Measurements from ENCODE around the gene USP9X. TPM values are rescaled to one million over a fixed set of nuclear protein-coding genes. Genes with fewer than 3 reads are reported as not detected.
"Not testable (repeated sequence)": the region's sequence is repeated elsewhere in the genome, so short reads cannot be mapped to it uniquely, and the experiment has no call there.

USP9X gene
- total RNA-seq, 1 experiment from 2014 or later, result 80.0 TPM

DNA sequence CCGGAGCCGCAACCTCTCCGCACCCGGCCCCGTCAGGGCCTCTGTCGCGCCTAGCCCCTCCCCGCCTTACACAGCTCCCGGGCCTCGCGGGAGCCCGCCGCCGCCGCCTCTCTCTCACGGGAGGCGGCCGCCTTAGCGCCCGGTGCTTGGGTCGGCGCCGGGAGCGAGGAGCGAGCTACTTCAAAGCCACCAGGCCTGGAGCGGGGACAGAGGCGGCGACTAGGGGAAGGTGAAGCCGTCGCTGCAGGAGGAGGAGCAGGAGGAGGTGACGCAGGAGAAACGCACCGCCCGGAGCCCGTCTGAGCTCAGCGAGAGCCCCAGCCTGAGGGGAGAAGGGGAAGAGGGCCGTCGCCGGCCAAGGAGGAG is 250 bp downstream of the USP9X start:
- DNase-seq (ENCODE audit: low read depth), result peak; percentile 30

DNA sequence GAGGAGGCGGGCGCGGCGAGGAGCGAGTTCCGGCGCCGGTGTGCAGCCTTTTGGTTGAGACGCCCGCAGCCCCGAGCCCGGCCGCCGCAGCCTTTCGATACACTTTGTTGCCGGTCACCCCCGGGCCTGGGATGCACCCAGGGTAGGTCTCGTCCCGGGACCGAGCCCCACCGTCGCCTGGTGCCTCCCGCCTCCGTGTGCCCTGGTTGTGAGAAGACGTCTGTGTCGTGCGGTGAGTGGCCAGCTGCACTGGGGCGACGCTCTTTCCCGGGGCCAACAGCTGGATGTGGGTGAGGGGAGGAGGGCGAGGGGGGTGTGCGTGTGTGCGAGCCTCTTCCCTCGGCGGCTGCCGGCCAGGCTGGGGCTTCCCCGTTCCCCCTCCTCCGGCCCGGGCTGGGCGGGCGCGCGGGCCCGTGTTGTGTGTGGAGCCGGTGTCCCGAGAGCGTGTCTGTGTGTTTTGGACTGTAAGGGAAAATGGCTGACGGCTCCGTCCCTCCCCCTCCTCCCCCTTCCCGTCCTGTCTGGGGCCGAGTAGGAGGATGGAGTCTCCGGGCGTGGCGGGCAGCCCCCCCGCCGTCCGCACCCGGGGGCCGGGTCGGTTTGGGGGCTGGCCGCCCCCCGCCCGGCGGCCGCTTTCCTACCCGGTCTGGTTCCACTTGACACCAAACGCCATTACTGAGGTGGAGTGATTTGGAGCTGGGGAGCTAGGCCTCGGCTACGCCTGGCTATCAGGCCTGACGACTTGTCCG is 807 bp downstream of the USP9X start:
- peak; percentile 55 for DNase-seq (ENCODE audit: low read depth)

DNA sequence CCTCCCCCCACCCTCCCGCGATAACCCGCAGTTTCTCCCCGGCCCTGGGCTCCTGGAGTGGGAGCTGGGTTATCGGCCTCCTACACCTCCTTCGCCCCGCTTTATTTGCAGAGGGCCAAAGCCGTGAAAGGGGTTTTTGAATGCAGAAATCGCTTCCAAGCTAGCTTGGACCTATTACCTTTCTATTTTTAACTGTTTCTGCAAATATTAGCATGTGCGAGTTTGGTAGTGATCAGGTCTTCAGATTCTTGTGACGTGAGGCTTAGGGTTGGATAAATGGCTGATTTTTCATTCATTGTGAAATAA is 1.3 kb downstream of the USP9X start:
- DNase-seq (ENCODE audit: low read depth), result no peak

DNA sequence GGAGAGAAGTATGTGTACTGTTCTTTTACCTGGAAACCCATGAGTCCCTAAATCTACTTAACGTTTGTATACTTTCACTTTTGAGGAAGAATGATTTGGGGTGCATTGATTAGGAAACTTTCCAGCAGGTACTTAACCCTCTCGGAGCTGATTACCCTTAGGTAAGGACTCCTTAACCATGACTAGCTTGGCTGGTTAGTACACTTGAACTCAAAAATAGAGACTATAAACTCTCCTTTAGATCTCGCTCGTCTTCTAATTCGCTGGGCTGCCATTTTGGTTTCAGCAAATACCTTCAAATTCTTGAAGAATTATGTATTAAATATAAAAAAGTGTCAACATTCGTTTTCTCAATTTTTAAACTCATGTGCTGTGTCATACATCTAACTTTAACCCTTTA is 2.0 kb downstream of the USP9X start:
- no peak for DNase-seq (ENCODE audit: low read depth)

- DNase-seq (ENCODE audit: low read depth), result no peak
These were observed 5.5 kb downstream of the USP9X start for GRCh38 chrX:41090568-41091238.

DNA sequence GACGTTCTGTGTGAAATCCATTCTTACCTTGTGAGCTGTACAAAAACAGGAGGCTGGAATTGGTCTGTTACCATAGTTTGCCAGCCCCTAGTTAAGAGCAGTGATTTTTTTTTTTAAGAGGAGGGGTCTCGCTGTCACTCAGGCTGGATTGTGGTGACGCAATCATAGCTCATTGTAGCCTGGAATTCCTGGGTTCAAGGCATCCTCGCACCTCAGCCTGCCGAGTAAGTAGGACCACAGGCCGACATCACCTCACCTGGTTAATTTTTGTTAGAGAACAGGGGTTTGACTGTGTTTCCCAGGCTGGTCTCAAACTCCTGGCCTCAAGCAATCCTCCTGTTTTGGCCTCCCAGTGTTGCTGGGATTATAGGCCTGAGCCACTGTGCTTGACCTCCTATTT is 7.5 kb downstream of the USP9X start:
- DNase-seq (ENCODE audit: low read depth), result no peak

DNA sequence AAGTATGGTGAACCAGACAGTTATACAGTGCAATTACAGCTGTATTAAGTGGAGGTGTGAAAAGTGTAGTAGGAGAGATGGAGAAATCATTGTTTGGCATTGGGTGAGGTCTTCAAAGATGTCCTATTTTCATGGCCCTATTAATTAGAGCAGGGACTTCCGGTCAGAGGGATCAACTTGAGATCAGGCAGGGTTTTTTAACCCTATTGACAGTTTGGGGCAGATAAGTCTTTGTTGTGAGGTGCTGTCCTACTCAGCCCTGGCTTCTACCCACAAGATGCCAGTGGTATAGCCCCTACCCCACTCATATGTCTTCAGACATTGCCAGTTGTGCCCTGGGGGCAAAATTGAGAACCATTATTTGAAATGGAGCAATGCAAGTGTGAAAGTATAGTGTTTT is 9.9 kb downstream of the USP9X start:
- DNase-seq (ENCODE audit: low read depth), result no peak

DNA sequence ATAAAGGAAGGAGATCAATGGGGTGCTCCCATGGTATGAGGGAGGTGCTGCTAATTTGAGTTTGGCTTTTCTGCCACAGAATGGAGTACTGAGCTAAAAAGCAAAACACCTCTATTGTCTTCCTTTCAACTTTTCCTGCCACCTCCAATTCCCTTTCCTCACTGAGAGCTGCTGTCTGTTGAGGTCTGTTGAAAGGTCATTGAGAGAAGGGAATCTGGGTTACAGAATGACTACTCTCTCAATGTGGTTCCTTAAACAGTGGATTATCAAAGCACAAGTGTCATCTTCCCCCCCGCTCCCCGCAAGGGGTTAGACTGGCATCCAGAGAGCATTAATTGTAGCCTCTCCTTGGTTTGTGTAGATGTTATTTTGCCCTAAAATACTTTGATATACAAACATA is 10.7 kb downstream of the USP9X start:
- no peak for DNase-seq (ENCODE audit: low read depth)

DNA sequence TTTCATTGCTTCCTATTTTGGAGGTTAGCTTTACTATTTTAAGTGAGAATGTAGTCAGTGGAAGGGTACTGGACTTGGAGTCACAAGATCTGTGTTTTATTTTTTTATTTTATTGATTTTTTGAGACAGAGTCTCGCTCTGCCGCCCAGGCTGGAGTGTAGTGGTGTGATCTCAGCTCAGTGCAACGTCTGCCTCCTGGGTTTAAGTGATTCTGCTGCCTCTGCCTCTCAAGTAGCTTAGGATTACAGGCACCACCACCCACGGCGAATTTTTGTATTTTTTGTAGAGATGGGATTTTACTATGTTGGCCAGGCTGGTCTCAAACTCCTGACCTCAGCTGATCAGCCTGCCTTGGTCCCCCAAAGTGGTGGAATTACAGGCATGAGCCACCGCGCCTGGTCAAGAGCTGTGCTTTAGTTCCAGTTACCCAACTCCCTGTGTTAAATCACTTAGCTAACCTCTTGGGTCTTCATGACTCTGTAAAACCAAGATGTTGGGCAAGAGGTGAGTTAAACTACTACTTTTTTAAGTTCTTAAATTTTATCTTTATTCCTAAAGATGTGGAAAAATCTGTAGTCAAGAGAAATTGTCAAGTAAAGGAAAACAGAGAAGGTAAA is 11.2 kb downstream of the USP9X start:
- no peak for DNase-seq (ENCODE audit: low read depth)

GRCh38 chrX:41097326-41097725 is 12.1 kb downstream of the USP9X start:
- DNase-seq (ENCODE audit: low read depth), result no peak

GRCh38 chrX:41100200-41100599 is 15.0 kb downstream of the USP9X start:
- no peak for DNase-seq (ENCODE audit: low read depth)

DNA sequence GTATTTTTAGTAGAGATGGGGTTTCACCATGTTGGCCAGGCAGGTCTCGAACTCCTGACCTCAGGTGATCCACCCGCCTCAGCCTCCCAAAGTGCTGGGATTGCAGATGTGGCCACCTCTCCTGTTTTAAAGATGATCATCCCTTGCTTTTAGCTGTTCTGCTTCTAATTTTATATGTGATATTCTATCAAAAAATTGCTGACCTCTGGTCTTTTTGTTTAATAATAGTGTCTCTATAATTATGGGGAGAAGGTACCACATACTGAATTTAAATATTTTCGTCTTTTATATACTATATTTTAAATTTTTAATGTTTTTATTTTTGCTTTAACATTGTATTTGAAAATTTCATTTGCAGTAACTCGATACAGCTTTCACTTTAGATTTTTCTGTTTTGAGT is 15.6 kb downstream of the USP9X start:
- DNase-seq (ENCODE audit: low read depth), result no peak

DNA sequence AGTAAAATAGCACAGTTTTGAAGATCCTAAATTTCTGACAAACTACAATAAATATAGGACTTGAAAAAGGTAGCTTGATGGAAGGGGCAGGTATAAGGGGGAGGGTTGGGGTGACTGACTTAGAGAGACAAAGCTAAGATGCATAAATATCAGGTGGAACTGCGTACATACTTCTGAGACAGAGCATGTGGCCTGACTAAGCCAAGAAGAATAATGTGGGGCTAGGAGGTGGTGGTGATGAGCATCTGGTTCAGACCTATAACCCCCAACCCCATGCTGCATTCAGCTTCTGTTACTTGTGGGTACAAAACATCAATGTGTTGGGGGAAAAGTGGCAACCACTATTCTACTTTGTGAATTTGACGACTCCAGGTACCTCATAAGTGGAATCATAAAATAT is 19.8 kb downstream of the USP9X start:
- DNase-seq (ENCODE audit: low read depth), result no peak

GRCh38 chrX:41106257-41106656 is 21.0 kb downstream of the USP9X start:
- not testable (repeated sequence) for DNase-seq (ENCODE audit: low read depth)

DNA sequence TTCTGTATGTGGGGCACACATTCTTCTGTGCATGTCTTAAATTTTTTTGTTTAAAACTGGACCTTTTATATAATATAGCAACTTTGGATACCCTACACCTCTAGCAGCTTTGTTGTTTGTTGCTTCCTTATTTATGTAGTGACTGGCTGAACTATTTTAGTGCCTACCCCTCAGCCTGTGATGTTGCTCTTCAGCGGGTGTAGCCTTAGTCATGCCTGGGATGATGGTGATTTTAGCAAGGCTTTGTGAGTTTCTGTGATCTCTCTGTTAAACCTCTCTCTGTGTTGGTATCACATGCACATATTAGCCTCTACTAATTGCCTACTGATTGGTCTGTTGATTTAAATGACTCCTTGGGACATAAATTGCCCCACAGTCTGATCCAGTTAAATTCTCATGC is 22.8 kb downstream of the USP9X start:
- no peak for DNase-seq (ENCODE audit: low read depth)

GRCh38 chrX:41108463-41109205 is 23.4 kb downstream of the USP9X start:
- DNase-seq (ENCODE audit: low read depth), result no peak

DNA sequence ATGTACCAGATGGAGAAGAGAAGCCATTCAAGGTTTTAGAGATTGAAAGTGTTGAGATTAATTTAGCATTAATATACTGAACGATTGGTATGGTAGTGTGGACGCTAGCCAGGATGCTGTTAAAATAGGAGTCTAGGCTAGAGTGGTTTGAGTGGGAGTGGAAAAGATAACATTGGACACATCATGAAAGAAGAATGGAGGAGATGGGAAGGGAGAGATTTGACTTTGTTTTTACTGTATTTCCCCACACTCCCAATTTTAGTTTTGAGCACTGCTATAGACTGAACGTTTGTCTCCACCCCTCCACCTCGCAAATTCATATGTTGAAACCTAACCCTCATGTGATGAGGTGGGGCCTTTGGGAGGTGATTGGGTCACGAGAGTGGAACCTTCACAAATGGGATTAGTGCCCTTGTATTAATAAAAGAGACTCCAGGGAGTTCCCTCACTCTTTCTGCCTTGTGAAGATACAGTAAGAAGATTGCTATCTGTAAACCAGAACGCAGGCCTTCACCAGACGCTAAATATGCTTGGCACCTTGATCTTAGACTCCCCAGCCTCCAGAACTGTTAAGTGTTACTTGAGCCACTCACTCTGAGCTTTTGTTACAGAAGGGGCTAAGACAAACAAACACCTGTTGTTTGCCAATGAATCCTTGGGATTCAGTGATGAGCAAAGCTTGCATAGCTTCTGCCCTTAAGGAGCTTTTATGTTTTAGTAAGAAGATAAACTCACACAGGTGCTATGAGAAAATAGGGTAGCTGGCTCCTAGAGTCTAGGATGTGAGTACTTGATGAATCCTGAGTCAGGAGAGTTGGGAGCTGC is 25.8 kb downstream of the USP9X start:
- DNase-seq (ENCODE audit: low read depth), result peak; percentile 37

- peak; percentile 33 for DNase-seq (ENCODE audit: low read depth)
These were observed 29.8 kb downstream of the USP9X start for GRCh38 chrX:41115104-41115425.

DNA sequence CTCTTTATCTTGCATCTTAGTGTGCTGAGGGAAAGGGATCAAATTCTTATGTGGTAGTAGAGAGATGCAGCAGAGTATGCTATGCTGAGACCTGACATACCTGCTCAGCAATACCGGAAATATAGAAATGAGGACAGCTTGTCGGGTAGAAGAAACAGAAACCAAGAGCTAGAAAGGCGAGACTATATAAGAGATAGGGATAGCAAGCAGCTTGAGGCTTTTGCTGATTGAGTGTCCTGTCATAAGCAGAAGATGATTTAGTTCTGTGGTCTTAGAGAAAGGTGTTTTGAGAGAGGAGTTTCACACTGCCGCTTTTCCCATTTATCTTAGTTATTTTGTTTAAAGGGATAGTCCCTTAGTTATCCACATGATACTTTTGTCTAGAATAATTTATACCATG is 31.7 kb downstream of the USP9X start:
- no peak for DNase-seq (ENCODE audit: low read depth)

DNA sequence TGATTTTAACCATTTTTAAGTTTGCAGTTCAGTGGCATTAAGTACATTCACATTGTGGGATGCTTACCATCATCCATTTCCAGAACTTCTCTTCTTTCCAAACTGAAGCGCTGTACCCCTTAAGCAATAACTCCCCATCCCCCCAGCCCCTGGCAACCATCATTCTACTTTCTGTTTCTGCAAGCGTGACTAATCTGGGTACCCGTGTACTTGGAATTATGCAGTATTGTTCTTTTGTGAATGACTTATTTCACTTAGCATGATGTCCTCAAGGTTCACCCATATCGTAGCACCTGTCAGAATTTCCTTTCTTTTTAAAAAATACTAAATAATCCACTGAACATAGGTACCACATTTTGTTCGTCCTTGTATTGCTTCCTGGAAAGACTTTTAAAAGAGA is 32.9 kb downstream of the USP9X start:
- no peak for DNase-seq (ENCODE audit: low read depth)

DNA sequence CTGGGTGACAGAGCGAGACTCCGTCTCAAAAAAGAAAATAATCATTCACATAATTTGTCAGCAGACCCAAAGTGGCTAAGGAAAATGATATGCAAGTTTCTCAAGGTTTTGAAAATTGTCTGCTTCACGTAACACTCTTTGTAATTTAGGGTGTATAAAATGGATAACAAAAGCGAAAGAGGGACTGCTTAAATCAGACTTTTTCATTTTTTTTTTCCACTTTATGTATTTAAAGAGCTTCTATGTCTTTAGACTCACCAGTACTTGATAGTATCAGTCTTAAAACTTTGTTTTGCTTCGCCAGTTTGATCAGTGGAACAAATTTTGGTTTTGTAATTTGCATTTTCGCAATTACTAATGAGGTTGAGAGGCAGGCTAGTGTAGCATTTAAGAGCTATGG is 34.6 kb downstream of the USP9X start:
- DNase-seq (ENCODE audit: low read depth), result no peak

DNA sequence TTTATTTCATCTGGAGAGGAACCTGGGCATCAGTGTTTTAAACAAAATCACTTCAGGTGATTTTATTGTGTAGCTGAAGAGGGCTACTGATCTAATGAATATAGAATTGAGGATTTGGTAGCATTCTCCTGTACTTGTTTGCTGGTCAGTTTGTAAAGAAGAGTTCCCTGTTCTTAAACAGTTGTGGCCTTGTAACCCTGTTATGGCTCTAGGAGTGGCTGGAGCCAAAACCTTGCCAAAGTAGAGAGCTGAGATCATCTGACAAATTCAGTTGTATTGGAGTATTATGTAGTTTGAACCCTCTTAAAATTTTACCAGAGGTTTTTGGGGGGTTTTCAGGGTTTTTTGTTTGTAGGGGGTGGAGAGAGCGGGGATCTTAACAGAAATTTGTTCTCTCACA is 36.5 kb downstream of the USP9X start:
- no peak for DNase-seq (ENCODE audit: low read depth)
